ENCODE measurements around the gene CREBBP.
"Not testable (repeated sequence)": the region's sequence is repeated elsewhere in the genome, so short reads cannot be mapped to it uniquely, and the experiment has no call there.

The CREBBP gene

GRCh38 chr16:3731126-3731935 lies 149.2 kb downstream of the CREBBP start:
- ATAC-seq = no peak

DNA sequence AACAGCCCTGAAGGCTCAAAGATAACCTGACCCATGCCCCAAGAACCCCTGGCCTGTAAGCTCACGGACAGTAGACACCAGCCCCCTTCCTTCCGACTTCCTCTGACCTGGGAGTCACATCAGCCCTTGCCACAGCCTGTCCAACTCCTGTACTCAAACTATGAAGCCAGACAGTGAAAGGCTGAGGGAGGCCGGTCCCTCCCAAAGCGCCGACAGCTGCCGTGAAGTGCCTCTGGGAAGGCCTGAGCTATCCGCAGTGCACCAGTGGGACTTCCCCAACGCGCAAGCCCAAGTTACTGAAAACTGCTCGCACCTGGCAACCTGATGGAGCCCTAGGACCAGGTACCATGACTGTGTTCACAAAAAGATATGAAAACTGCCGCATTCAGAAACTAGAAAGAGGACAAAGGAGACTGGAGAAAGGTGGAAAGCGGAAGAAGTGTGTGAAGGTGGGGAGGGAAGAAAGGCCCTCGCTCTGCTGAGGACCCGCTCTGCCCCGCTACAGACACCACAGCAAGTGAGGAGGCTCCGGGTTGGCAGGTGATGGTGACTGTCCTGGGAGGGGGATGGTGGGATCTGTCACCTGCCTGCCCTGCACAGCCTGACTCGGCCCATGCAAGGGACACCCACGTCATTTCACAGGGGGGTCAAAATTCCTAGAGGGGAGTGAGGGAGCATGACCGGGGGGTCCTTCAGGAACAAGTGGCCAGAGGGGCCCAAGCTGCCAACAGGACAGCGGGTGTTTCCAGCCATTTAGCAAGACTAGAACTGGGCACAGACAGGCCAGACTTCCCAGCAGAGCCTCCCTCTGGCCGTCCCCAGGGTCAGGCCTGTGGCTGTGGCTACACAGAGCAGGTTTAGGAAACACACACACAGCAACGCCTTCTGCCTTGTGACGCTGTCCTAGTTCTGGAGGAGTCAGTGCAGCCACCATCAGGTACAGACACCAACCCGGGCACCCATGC lies 150.1 kb downstream of the CREBBP start:
- ATAC-seq = no peak

DNA sequence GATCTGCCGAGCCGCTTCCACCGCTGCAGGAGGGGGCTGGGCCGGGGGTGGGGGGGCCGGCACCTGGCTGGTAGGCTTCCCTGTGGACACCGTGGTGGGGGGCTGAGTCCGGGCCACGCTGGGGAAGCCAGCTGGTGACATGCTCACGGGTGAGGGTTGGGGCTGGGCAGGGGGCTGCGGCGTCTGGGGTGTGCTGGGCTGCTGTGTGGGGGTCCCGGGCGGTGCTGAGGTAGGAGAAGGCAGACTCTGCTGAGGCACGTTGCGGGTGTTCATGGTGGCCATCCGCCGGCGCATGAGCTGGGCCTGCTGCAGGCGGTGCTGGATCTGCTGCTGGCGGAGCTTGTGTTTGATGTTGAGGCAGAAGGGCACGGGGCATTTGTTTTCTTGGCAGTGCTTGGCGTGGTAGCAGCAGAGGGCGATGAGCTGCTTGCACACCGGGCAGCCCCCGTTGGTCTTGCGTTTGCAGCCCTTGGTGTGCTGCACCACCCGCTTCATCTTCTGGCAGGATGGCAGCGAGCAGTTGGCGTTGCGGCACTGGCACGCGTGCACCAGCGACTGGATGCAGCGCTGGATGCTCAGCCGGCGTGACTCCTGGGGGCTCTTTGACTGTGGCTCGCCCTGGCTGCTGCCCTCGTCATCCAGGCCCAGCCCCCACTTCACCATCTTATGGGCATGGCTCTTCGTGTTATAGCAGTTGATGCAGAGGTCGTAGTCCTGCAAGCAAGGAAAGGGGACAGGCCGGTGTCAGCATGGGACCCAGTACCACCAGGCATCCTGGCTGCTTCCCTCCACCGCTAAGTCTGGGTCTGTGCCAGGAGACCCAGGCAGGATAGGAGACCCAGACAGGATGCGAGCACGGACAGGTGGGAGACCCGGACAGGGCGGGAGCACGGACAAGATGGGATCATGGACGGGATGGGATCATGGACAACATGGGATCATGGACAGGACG lies 151.1 kb downstream of the CREBBP start:
- no peak for ATAC-seq

- ATAC-seq = peak in 1 of 2 donors; percentile 13
These were observed 151.9 kb downstream of the CREBBP start for GRCh38 chr16:3728424-3729160.

- no peak for ATAC-seq
These were observed 152.6 kb downstream of the CREBBP start for GRCh38 chr16:3727806-3728381.

GRCh38 chr16:3726021-3726687 lies 154.4 kb downstream of the CREBBP start:
- ATAC-seq = no peak

DNA sequence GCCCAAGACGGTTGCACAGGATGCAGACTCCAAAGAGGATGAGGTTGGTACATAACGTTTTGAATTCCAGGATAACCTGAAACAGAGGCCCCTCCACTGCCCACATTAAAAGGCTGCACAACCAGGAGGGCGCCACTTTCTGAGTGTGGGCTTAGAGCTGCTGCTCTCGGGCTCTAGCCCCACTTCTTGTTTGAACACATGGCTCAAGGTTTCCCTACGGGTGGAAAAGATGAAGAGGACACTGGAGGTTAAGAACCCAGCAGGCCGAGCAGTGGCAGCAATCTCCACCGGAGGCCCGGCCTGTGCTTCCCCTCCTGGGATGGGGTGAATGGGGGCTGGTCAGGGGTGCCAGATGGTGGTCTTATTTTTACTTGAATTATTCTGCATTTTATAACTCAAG lies 155.2 kb downstream of the CREBBP start:
- no peak for ATAC-seq

DNA sequence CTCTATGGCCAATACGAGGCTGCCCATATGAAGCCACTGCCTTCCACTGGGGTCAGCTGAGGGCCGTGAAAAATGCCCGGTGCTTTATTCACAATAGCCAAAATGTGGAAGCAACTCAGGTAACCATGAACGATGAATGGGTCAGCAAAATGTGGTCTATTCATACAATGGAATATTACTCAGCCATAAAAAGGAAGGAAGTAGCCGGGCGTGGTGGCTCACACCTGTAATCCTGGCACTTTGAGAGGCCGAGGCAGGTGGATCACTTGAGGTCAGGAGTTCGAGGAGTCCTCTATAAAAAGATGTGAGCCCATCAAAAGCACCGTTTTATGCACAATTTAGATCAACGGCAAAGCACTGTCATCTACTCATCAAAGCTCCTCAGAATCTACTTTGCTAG lies 158.0 kb downstream of the CREBBP start:
- ATAC-seq = no peak

GRCh38 chr16:3720418-3720817 lies 160.1 kb downstream of the CREBBP start:
- ATAC-seq = no peak

DNA sequence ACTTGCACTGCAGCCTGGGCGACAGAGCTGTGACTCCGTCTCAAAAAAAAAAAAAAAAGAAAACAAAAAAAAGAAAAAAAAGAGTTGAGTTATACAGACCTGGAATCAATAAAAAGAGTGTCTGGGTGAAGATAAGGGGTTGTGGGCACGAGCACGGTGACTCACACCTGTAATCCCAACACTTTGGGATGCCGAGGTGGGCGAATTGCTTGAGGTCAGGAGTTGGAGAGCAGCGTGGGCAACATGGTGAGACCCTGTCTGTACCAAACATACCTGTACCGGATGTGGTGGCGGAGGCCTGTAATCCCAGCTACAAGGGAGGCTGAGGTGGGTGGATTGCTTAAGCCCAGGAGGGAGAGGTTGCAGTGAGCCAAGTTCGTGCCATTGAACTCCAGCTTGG lies 161.9 kb downstream of the CREBBP start:
- no peak for ATAC-seq

DNA sequence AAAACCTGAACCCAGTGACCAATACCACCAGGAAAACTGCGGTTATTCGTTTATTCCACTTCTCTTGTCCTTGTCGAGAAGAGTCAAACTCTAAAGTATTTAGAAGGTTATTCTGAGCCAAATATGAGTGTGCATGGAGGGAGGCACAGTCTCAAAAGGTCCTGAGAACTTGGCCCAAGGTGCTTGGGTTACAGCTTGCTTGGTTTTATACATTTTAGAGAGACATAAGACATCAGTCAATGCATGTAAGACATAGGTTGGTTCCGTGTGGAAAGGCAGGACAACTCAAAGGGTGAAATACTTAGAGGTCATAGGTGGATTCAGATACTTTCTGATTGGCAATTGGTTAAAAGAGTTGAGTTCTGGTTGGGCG lies 162.5 kb downstream of the CREBBP start:
- ATAC-seq = no peak

GRCh38 chr16:3717235-3718018 lies 163.1 kb downstream of the CREBBP start, which contains the start of gene TRAP1:
Gene TRAP1 (minus strand): TSS chr16:3717524. CDS start chr16:3717508, 16 bp downstream.
- peak; percentile 92 to 93 for ATAC-seq

- peak; percentile 19 to 26 for ATAC-seq
These were observed 163.7 kb downstream of the CREBBP start for GRCh38 chr16:3716831-3717234.

DNA sequence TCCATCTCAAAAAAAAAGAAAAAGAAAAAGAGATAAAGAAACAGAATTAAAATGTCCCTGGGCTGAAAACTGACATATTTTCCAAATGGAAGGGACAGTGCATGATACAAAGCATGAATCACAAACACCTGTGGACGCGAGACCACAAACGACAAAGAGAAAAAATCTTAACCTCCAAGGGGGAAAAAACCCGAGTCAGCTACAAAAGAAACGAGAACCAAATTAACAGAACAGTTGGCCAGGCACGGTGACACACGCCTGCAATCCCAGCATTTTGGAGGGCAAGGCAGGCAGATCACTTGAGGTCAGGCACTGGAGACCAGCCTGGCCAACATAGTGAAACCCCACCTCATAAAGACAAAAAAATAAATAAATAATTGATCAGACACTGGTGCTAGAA lies 165.1 kb downstream of the CREBBP start:
- no peak for ATAC-seq

- not testable (repeated sequence) for ATAC-seq
These were observed 166.1 kb downstream of the CREBBP start for GRCh38 chr16:3714378-3714777.

DNA sequence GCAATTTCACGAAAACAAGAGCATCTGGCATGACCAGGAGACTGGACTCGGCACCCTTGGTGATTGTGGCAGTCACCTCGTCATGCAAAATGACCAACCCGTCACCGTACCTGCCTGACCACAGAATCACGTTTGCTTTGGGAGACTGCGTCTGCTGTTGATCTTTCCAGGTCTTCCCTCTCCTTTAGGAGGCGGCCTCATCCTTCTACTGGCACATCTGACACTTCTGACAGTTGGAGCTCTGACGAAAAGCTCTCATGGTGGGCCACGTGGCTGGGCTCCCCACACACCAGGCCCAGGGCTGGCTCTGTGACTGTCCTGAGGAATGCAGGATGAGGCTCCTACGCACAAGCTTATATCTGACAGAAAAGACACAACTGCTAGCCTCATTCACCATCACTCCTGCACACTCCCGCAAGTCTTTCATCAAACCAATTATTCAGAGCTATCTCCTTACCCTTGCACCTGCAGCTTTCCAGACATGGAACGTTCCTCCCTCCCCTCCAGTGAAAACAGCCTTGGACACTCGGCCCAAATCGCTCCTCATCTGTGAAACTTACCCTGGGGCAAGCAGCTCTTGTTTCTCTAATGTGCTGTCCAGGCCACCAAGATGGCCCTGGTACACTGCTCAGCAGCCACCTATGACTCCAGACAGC lies 166.8 kb downstream of the CREBBP start:
- ATAC-seq = no peak

GRCh38 chr16:3712861-3713372 lies 167.6 kb downstream of the CREBBP start:
- no peak for ATAC-seq

DNA sequence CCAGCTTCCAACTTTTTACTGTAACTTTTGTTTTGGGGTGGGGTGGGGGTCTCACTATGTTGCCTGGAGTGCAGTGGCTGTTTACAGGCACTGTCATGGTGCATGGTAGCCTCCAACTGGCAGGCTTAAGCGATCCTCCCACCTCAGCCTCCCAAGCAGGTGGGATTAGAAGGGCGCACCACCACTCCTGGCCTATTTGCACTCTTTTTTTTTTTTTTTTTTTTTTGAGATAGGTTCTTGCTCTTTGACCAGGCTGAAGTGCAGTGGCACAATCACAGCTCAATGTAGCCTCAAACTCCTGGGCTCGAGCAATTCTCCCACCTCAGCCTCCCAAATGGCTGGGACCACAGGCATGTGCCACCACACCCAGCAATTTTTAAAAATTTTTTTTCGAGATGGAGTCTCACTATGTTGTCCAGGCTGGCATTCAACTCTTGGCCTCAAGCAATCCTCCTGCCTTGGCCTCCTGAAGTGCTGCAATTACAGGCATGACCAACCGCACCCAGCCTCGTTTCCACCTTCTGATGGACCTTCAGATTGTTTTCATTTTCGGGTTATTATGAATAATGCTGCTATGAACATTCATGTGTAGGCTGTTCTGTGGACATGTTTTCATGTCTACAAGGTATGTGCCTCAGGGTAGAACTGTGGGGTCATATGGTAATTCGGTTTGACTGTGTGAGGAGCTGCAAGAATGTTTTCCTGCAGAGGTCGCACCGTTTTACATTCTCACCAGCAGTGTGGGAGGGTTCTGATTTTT lies 174.1 kb downstream of the CREBBP start:
- ATAC-seq = no peak

All from activated CD4-positive, CD25-positive, alpha-beta regulatory T cell treated with anti-CD3 and anti-CD28 coated beads, Interleukin-2, amount 50 U/mL, for 24 hours (primary cell).